NT2/D1 (cell line): ENCODE measurements around the gene UPK3A.
"Not testable (repeated sequence)": the region's sequence is repeated elsewhere in the genome, so short reads cannot be mapped to it uniquely, and the experiment has no call there.

Source experiments
- DNase-seq: peaks from one replicate; pipeline ENCODE4 v3.0.0-alpha.2; 2011; ENCODE audit warnings: low read depth, low spot score
- H3K27me3 ChIP-seq: 2 replicates; pipeline ENCODE4 v1.6.0; 2011; ENCODE audit warnings: mild to moderate bottlenecking; ENCODE audit not compliant: insufficient read length, insufficient read depth
- H3K36me3 ChIP-seq: 2 replicates; pipeline ENCODE4 v1.6.1; 2011; ENCODE audit warnings: mild to moderate bottlenecking, low read length, mixed read lengths; ENCODE audit not compliant: insufficient read depth, insufficient read length
- H3K4me1 ChIP-seq: 2 replicates; pipeline ENCODE4 v1.5.1; 2011; ENCODE audit not compliant: insufficient read depth, insufficient read length
- H3K4me3 ChIP-seq: 2 replicates; pipeline ENCODE4 v1.5.1; 2011; ENCODE audit warnings: low read depth; ENCODE audit not compliant: insufficient read length
- H3K9ac ChIP-seq: 2 replicates; pipeline ENCODE4 v1.6.0; 2011; ENCODE audit warnings: low read depth; ENCODE audit not compliant: insufficient read length
- H3K9me3 ChIP-seq: 2 replicates; pipeline ENCODE4 v1.5.1; 2011; ENCODE audit warnings: mild to moderate bottlenecking, low read length; ENCODE audit not compliant: insufficient read depth
- SUZ12 ChIP-seq: IDR thresholded peaks from 2 replicates; pipeline ENCODE4 v1.6.1; 2011; ENCODE audit not compliant: insufficient read length, insufficient read depth; ENCODE audit errors: extremely low read depth
- YY1 ChIP-seq: IDR thresholded peaks from 2 replicates; pipeline ENCODE4 v1.6.1; 2011; ENCODE audit not compliant: insufficient read length, insufficient read depth
- ZNF274 ChIP-seq: IDR thresholded peaks from 2 replicates; pipeline ENCODE4 v1.6.1; 2011; ENCODE audit warnings: mild to moderate bottlenecking, low read depth, low read length

The UPK3A gene

DNA sequence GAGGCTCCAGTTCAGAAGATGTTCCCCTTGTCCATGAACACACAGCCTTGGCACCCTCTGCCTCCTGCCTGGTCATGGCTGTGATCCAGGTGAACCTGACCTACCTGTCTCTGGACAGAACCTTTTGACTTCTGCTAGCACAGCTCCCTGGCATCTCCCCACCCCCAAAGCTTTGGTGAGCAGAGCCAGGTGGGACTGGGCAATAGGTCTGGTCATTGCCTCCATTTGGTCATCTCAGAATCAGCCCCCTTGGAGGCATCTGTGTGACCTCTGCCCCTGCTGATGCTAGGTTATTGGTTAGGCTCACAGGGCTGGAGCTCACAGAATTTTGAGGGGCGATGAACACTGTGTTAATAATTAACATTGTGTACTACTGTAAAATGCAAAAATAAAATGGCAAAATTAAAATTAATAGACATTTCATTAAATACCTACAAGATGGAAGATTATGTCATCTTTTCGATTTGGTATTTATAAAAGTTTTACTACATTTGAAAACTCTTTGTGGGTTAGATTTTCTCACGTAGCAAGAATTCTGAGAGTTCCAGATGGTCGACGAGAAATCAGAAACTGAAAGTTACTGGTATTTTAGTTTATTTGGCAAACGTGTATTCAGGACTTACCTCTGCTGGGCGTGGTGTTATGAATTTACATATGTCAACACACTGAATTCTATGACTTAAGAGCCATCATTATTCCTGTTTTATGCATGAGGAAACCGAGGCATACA is 35.8 kb upstream of the UPK3A start:
- DNase-seq, result no peak
- Histone ChIP-seq H3K36me3 (no peaks in the 10 kb centered on the region), H3K4me3 (no peak overlapping the region), H3K4me1 (peaks cover 4% of the 10 kb centered on the region), H3K9ac (no peak overlapping the region), H3K27me3 (no peaks in the 10 kb centered on the region), H3K9me3 (no peaks in the 10 kb centered on the region)
- TF ChIP-seq YY1 (no peak), SUZ12 (no peak), ZNF274 (no peak)

DNA sequence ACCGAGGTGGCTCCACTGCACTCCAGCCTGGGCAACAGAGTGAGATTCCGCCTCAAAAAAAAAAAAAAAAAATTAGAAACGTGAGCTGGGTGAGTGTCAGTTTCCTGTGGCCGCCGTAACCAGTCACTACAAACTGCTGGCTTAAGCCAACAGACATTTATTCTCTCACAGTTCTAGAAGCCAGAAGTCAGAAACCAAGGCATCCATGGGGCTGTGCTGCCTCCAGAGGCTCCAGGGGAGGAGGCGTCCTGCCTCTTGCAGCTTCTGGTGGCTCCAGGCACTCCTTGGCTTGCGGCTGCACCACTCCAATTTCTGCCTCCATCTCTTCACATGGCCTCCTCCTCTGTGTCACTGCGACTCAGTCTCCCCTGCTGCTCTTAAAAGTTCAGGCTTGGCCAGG is 32.9 kb upstream of the UPK3A start:
- no peak for DNase-seq
- no peak for TF ChIP-seq YY1
- no peak for TF ChIP-seq ZNF274
- TF ChIP-seq SUZ12, result no peak
- H3K4me1 ChIP-seq, result no peaks in the 10 kb centered on the region
- H3K36me3 ChIP-seq, result no peaks in the 10 kb centered on the region
- no peak overlapping the region for H3K4me3 ChIP-seq
- no peak overlapping the region for H3K9ac ChIP-seq
- H3K27me3 ChIP-seq, result no peaks in the 10 kb centered on the region
- H3K9me3 ChIP-seq, result no peaks in the 10 kb centered on the region

DNA sequence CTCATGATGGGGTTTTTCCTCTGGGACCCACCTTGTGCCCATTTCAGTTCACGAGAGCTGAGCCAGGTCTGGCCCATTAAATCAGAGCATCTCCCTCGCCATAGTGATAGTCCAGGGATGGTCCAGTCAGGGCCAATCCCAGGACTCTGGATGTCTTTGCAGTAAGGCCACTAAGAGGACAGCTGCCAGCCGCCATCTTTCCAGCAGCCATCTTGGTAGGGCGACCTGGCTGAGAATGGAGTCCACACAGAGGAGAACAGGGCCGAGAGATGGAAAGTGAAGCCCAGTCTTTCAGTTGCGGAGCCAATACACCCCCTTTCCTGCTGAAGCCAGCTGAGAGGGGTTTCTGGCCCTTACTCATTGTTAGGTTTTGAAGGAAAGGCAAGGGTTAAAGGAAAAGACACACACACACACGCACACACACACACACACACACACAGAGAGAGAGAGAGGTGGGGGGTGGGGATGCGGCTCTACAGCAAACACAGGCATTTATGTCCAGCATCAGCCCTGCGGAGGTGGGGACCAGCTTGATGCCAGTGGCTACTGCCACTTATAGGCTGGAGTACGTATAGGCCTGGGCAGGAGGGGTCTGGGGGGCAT is 31.6 kb upstream of the UPK3A start:
- Histone ChIP-seq H3K36me3 (no peaks in the 10 kb centered on the region), H3K4me1 (no peaks in the 10 kb centered on the region), H3K9ac (no peak overlapping the region), H3K27me3 (no peaks in the 10 kb centered on the region), H3K9me3 (no peaks in the 10 kb centered on the region), H3K4me3 (no peak overlapping the region)
- DNase-seq, result no peak
- TF ChIP-seq YY1, result no peak
- no peak for TF ChIP-seq SUZ12
- TF ChIP-seq ZNF274, result no peak

DNA sequence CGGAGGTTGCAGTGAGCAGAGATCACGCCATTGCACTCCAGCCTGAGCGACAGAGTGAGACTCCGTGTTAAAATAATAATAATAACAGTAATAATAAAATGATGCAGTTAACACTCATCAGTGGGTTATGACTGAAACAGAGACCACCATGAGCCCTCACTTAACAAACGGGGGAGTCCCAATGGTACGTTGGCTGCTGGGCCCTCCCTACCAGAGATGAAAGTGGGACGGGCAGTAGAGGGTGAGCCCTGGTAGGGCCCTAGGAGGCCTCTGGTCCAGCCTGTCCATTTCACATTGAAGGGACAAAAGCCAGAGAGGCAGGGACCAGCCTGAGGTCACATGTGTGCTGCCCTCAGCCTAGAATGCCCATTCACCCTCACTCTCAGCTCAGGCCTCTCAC is 30.4 kb upstream of the UPK3A start:
- Histone ChIP-seq H3K4me3 (no peak overlapping the region), H3K9ac (no peak overlapping the region), H3K36me3 (no peaks in the 10 kb centered on the region), H3K4me1 (no peaks in the 10 kb centered on the region), H3K27me3 (no peaks in the 10 kb centered on the region), H3K9me3 (no peaks in the 10 kb centered on the region)
- DNase-seq, result no peak
- TF ChIP-seq SUZ12 (no peak), ZNF274 (no peak), YY1 (no peak)

GRCh38 chr22:45254789-45255278 is 29.9 kb upstream of the UPK3A start:
- Histone ChIP-seq H3K36me3 (no peaks in the 10 kb centered on the region), H3K4me3 (no peak overlapping the region), H3K9me3 (no peaks in the 10 kb centered on the region), H3K4me1 (peaks cover 1% of the 10 kb centered on the region), H3K9ac (no peak overlapping the region), H3K27me3 (no peaks in the 10 kb centered on the region)
- DNase-seq, result no peak
- TF ChIP-seq YY1 (no peak), ZNF274 (no peak), SUZ12 (no peak)

DNA sequence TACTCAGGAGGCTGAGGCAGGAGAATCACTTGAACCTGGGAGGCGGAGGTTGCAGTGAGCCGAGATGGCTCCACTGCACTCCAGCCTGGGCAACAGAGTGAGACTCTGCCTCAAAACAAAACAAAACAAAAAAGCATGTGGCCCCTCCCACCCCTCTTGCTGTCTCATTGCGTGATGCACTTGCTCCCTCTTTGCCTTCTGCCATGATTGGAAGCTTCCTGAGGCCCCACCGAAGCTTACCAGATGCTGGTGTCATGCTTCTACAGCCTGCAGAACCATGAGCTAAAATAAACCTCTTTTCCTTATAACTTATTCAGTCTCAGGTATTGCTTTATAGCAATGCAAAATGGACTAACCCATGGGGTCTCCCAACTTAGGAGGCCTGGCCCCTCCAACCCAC is 26.8 kb upstream of the UPK3A start:
- H3K4me3 ChIP-seq, DNase-seq, H3K9ac ChIP-seq, H3K27me3 ChIP-seq, H3K9me3 ChIP-seq, H3K36me3 ChIP-seq: not testable (repeated sequence)
- peaks cover 12% of the 10 kb centered on the region for H3K4me1 ChIP-seq

DNA sequence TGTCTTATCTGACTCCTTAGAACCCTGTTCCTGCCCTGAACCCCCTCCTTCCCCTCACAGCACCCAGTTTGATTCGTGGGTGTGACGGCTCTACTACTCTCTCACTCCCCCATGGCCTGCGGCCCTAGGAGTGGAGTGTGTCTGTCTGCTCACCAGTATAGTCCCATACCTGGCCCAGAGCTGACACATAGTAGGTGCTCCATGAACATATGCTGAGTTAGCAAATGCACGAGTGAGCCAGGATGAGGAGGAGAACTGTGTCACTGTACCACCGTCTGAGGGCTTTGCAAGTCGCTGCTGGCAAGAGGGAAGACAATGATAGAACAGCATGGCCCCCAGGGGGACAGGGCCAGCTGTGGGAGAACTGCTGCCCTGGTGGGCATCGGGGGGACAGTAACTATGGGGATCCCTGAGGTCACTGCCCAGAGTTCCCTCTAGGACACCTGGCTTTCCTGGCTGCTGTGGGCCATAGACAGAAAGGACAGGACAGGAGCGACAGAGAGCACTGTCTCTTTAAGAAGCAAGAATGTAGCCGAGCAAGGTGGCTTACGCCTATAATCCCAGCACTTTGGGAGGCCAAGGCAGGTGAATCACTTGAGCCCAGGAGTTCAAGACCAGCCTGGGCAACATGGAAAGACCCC is 24.9 kb upstream of the UPK3A start:
- peaks cover 17% of the 10 kb centered on the region for H3K4me1 ChIP-seq
- no peaks in the 10 kb centered on the region for H3K27me3 ChIP-seq
- no peak overlapping the region for H3K9ac ChIP-seq
- H3K9me3 ChIP-seq, result no peaks in the 10 kb centered on the region
- H3K4me3 ChIP-seq, result no peak overlapping the region
- DNase-seq, result no peak
- no peak for TF ChIP-seq SUZ12
- no peak for TF ChIP-seq YY1
- no peak for TF ChIP-seq ZNF274
- H3K36me3 ChIP-seq, result no peaks in the 10 kb centered on the region

DNA sequence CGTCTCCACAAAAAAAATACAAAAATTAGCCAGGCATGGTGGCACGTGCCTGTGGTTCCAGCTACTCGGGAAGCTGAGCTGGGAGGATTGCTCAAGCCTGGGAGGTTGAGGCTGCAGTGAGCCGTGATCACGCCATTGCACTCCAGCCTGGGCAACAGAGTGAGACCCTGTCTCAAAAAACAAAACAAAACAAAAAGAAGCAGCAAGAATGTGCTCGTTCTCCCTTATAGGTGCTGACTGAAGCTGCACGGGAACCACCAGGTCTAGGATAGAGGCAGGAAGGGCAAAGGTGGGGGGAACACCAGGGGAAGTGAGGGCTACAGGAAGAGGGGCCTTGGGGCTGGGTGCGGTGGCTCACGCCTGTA is 24.4 kb upstream of the UPK3A start:
- DNase-seq, H3K27me3 ChIP-seq, H3K9me3 ChIP-seq, H3K4me3 ChIP-seq, H3K36me3 ChIP-seq, H3K9ac ChIP-seq: not testable (repeated sequence)
- H3K4me1 ChIP-seq, result peaks cover 17% of the 10 kb centered on the region
